Neuron (in vitro differentiated cells): Measurements from ENCODE around the gene MX2.

Source experiments
- H2AFZ ChIP-seq: one replicate; pipeline ENCODE4 v1.6.1; 2013; ENCODE audit warnings: low read depth, mild to moderate bottlenecking, inconsistent platforms, low read length, moderate library complexity
- H3K27me3 ChIP-seq: one replicate; pipeline ENCODE4 v1.6.1; 2013; ENCODE audit warnings: low read length; ENCODE audit not compliant: insufficient read depth
- H3K36me3 ChIP-seq: one replicate; pipeline ENCODE4 v1.6.1; 2013; ENCODE audit warnings: low read length; ENCODE audit not compliant: insufficient read depth
- H3K4me1 ChIP-seq: one replicate; pipeline ENCODE4 v1.6.1; 2013; ENCODE audit warnings: low read length; ENCODE audit not compliant: insufficient read depth
- H3K4me3 ChIP-seq: 2 replicates; pipeline ENCODE4 v1.5.1; 2013; ENCODE audit warnings: mild to moderate bottlenecking, low read length, moderate library complexity
- H3K9me3 ChIP-seq: one replicate; pipeline ENCODE4 v1.6.1; 2013; ENCODE audit warnings: low read length

Gene MX2

GRCh38 chr21:41453761-41454160 is 91.9 kb downstream of the MX2 start:
- Histone ChIP-seq H2AFZ (no peak overlapping the region), H3K9me3 (no peaks in the 10 kb centered on the region), H3K4me3 (no peak overlapping the region), H3K27me3 (no peaks in the 10 kb centered on the region), H3K36me3 (no peaks in the 10 kb centered on the region), H3K4me1 (no peaks in the 10 kb centered on the region)

GRCh38 chr21:41458121-41458520 is 96.3 kb downstream of the MX2 start:
- Histone ChIP-seq H3K27me3 (no peaks in the 10 kb centered on the region), H3K4me1 (no peaks in the 10 kb centered on the region), H3K9me3 (no peaks in the 10 kb centered on the region), H3K36me3 (no peaks in the 10 kb centered on the region), H2AFZ (no peak overlapping the region), H3K4me3 (no peak overlapping the region)

- H3K27me3 ChIP-seq: no peaks in the 10 kb centered on the region
- no peak overlapping the region for H3K4me3 ChIP-seq
- H3K9me3 ChIP-seq: no peaks in the 10 kb centered on the region
- H3K4me1 ChIP-seq: no peaks in the 10 kb centered on the region
- no peak overlapping the region for H2AFZ ChIP-seq
- H3K36me3 ChIP-seq: no peaks in the 10 kb centered on the region
Measured at GRCh38 chr21:41458559-41458958, 96.7 kb downstream of the MX2 start.
